Measurements from ENCODE around the gene CERS4. TPM values are rescaled to one million over a fixed set of nuclear protein-coding genes. Genes with fewer than 3 reads are reported as not detected.

The CERS4 gene
- polyA plus RNA-seq, 6 donors from 2014 or later = 36.3 to 53.3 (median 43.7) TPM

GRCh38 chr19:8310342-8311055 lies 101.3 kb downstream of the CERS4 start:
- peaks cover 19 to 32% (median 26%) of the 10 kb centered on the region in 3 donors for H3K4me1 Mint-ChIP-seq
- ATAC-seq (ENCODE audit: low read depth in 2 of 2) (no peak), DNase-seq (no peak)
- no peaks in the 10 kb centered on the region for H3K36me3 Mint-ChIP-seq
- no peak overlapping the region for H3K4me3 Mint-ChIP-seq
- H3K27ac Mint-ChIP-seq = peak overlapping the region in 1 of 6 donors; percentile 67
- no peaks in the 10 kb centered on the region for H3K27me3 Mint-ChIP-seq
- no peaks in the 10 kb centered on the region for H3K9me3 Mint-ChIP-seq

GRCh38 chr19:8311461-8312260 lies 102.5 kb downstream of the CERS4 start:
- H3K36me3 Mint-ChIP-seq = no peaks in the 10 kb centered on the region
- peaks cover 15 to 33% (median 17%) of the 10 kb centered on the region in 3 donors for H3K4me1 Mint-ChIP-seq
- H3K4me3 Mint-ChIP-seq = peak overlapping the region in 2 of 8 donors; percentile 20 to 29
- no peak for ATAC-seq (ENCODE audit: low read depth in 2 of 2)
- no peak for DNase-seq
- H3K27ac Mint-ChIP-seq = no peak overlapping the region
- H3K27me3 Mint-ChIP-seq = no peaks in the 10 kb centered on the region
- no peaks in the 10 kb centered on the region for H3K9me3 Mint-ChIP-seq

Other genes starting within 250 kb of the CERS4 start
- 10 to 100 TPM; 49.9 to 74.3 (median 59.4) TPM for gene ELAVL1, start 203.7 kb upstream of the CERS4 start, polyA plus RNA-seq (ENCODE audit: low read depth in 6 of 6)
- gene CCL25, start 156.6 kb upstream of the CERS4 start, polyA plus RNA-seq (ENCODE audit: low read depth in 6 of 6) = under 1 TPM in 1 of 6 donors, not detected in 5; 0.71 TPM
- gene FBN3, start 59.8 kb upstream of the CERS4 start, polyA plus RNA-seq (ENCODE audit: low read depth in 6 of 6) = not detected
- gene CD320, start 99.0 kb downstream of the CERS4 start, polyA plus RNA-seq (ENCODE audit: low read depth in 6 of 6) = 10 to 100 TPM; 16.0 to 32.4 (median 24.3) TPM
- gene NDUFA7, start 112.0 kb downstream of the CERS4 start, polyA plus RNA-seq (ENCODE audit: low read depth in 6 of 6) = 100 to 1,000 TPM; 117 to 143 (median 128) TPM
- gene RPS28, start 112.1 kb downstream of the CERS4 start, polyA plus RNA-seq (ENCODE audit: low read depth in 6 of 6) = 1,000 to 10,000 TPM; 1,256 to 2,811 (median 2,461) TPM
- gene KANK3, start 133.9 kb downstream of the CERS4 start, polyA plus RNA-seq (ENCODE audit: low read depth in 6 of 6) = under 1 TPM in 2 of 6 donors, not detected in 4; 0.09 to 0.23 TPM
- gene ANGPTL4, start 154.8 kb downstream of the CERS4 start, polyA plus RNA-seq (ENCODE audit: low read depth in 6 of 6) = not detected
- 10 to 100 TPM; 47.9 to 81.2 (median 58.2) TPM for gene RAB11B, start 181.0 kb downstream of the CERS4 start, polyA plus RNA-seq (ENCODE audit: low read depth in 6 of 6)
- 10 to 100 TPM; 19.9 to 40.4 (median 31.3) TPM for gene MARCHF2, start 203.9 kb downstream of the CERS4 start, polyA plus RNA-seq (ENCODE audit: low read depth in 6 of 6)
- gene HNRNPM, start 235.6 kb downstream of the CERS4 start, polyA plus RNA-seq (ENCODE audit: low read depth in 6 of 6) = 100 to 1,000 TPM; 185 to 283 (median 210) TPM

Measured in naive B cell (primary cell).